Measurements from ENCODE around the gene HLA-DOA.

HLA-DOA gene

DNA sequence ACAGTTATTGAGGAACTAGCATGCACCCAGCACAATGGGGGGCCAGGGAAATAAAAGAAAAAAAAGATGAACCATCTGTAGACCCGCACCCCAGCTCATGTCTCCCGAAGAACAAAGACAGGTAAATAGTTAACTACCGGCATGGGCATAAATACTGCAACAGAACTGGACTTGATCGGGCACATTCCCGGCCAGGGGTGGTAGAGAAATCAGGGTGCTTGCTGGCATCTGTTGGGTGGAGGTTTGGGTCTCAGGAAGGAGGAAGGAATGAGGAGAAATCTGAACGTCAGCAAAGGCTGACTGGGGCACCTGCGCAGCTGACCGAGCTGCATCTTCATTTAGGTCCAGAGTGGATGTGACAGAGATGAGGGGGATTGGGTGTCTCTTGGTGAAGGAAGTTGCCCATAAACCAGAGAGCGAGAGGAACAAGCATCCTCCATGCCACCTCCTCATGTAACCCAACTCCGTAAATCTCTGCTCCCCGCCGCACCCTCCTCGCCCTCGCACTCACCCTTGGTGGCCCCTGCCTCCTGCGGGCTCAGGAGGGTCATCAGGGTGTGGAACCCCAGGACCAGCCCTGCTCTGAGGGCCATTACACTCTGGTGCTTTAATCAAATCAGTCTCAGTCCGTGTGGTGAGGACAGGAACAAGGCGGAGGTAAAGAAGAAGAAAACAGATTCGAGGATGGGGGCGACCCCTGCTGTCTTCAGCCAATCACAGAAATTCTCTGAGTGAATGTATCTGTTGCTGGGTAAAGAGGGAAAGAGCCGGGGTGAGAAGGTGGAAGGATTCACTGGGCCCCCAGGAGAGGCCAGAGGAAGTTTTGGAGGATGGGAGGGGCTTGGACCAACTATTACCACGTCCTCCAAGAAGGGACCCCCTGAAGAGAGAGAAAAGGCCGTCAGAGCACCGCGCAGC is at the start of gene HLA-DOA:
HLA-DOA (minus strand) TSS at position 648 of the 918 bp plus-strand sequence.
- peak; percentile 72 for DNase-seq

- DNase-seq = peak; percentile 17
Measured at GRCh38 chr6:33057222-33058150, 48.1 kb upstream of the HLA-DOA start.

GRCh38 chr6:33053230-33053629 is 43.8 kb upstream of the HLA-DOA start:
- DNase-seq = no peak

DNA sequence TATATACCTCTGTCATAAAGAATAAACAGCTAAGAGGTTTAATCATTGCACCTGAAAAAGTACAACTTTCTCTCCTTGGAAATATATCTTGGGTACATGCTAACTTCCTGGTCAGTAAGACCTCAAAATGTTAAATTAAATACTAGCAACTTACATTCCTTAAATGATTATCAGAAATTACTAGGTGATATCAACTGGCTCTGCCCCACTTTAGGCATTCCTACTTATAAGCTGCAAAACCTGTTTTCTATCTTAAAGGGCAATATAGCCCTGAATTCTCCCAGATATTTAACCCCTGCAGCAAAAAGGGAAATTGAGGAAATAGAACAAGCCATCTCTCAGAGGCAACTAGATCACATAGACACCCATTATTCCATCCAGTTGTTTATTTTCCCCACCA is 43.2 kb upstream of the HLA-DOA start:
- DNase-seq = no peak

GRCh38 chr6:33050014-33050810 is 40.8 kb upstream of the HLA-DOA start:
- no peak for DNase-seq

DNA sequence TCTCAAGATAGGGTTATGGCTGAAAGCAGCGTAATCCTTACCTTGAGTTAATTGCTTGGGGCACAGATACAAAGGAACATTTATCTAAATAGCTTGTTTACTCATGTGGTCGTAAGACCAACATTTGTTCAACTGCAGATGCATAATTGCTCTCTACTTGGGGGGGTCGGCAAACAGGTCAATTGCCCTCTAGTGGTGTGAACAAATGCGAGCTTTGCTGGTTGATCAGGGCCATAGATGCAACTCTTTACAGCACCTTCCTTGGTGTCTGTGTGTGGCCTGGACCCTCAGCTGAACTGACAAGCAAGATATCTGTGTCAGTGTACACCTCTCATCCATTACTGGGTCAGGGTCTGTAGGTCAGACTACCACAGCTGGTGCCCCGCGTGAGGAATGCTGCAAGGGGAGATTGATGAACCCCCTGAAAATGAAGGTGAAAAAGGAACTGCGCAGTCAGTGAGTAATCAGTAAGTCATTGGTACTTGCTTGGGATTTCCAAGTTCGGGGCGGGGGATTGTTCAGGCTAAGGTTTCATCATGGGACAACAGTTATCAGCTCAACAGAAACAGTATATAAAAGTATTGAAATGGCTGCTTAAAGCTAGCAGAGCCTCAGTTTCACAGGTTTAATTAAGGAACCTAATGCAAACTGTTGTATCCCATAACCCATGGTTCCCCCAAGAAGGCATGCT is 40.1 kb upstream of the HLA-DOA start:
- DNase-seq = no peak

GRCh38 chr6:33040157-33040556 is 30.8 kb upstream of the HLA-DOA start:
- DNase-seq = no peak

GRCh38 chr6:33036535-33036934 is 27.1 kb upstream of the HLA-DOA start:
- DNase-seq = no peak

DNA sequence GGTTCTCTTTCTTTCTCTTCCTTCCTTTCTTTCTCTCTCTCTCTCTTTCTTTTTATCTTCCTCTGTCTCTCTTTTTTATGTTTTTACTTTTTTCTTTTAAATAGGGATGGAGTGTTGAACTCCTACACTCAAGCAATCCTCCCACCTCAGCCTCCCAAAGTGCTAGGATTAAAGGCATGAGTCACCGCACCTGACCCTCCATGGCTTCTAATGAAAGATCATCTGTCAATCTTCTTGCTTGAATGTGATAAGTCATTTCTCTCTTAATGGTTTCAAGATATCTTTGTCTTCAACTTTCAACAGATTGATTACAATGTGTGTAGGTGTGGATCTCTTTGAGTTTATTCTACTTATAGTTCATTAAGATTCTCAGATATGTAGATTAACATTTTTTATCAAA is 25.2 kb upstream of the HLA-DOA start:
- DNase-seq = no peak

DNA sequence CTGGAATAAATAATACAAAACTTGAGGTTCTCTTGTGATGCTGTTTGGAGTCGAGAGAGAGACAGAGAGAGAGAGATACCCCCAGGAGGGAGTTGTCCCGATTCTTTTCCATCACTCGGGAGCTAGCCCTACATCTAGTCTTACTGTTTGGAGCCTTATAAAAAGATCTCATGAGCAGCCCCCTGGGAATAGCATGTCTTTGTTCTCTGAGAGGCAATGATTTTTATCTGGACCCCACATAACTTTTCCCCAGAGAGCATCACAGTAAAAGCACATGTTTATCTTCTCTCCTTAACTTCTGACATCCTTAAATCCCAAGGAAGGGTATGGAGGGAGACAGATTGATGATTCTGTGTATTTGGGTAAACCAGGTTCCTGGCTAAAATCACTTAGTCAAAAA is 20.9 kb upstream of the HLA-DOA start:
- no peak for DNase-seq

- peak; percentile 61 for DNase-seq
Measured at GRCh38 chr6:33029328-33030184, 20.2 kb upstream of the HLA-DOA start.

- no peak for DNase-seq
Measured at GRCh38 chr6:33028220-33028849, 18.9 kb upstream of the HLA-DOA start.

- DNase-seq = no peak
Measured at GRCh38 chr6:33024521-33024920, 15.1 kb upstream of the HLA-DOA start.

- DNase-seq = no peak
Measured at GRCh38 chr6:33023536-33023935, 14.1 kb upstream of the HLA-DOA start.

DNA sequence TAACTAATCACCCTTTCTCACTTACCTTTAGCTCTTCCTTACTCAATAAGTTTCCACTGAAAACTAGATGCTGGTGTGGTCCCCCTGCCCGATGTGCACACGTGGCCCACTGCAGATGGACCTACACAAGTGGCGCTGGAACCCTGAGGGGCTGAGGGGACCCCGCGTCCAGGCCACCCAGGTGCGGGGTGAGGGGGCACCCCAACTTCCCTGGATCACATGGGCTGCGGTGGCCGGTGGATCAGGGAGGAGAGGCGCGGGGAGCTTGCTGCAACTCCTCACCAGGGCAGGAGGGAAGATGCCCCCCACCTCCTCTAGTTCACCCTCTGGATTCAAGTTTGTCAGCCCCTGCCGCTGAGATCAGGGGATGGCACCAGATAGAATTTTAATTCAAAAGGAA is 12.5 kb upstream of the HLA-DOA start:
- no peak for DNase-seq

GRCh38 chr6:33019372-33019771 is 10.0 kb upstream of the HLA-DOA start:
- DNase-seq = no peak

DNA sequence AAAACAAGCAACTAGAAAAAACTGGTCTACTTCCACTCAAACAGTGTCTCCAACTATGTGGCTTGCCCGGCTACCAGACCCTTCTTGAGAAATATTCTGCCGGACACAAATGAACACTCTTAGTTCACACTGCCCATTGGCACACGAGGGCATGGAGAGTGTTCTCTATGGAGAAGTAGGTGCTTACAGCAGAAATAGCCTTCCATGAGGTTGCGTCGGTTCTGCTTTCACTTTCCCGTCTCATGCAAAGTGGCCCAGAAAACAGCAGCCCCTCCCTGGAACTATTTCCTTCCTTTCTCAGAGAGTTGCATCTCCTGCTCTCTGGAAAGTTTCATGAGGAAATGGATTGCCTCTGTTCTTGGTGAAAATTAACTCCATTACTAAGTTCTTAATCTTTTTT is 9.5 kb upstream of the HLA-DOA start:
- DNase-seq = peak; percentile 45

GRCh38 chr6:33018418-33018817 is 9.0 kb upstream of the HLA-DOA start:
- DNase-seq = no peak

DNA sequence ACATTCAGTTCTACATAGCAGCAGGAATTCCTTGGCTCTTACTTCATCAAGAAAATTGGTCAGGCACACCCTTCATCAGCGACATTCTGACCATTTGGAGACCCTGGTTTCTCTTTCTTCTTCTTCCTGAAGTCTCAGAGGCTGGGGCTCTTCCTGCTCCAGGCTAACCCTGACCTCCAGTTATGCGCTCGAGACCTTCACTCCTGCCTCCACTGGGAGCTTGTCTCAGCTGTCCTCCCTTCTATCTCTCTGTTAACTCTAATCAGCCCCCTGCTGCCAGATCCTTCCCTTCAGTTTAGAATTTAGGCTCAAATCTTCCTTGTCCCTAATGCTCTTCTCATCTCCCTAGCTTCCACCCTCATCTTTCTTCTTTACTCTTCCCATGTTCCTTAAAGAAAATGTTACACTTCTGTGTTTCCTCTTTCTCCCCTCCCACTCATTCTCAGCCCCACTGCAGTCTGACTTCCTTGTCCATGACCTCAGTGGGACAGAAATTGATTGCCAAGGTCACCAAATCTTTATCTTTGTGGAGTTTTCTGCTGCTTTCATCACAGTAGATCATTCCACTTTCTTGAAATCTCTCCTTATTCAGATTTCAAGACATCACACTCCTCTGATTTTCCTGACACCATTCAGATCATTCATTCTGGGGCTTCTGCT is 8.4 kb upstream of the HLA-DOA start:
- DNase-seq = no peak

- no peak for DNase-seq
Measured at GRCh38 chr6:33017018-33017417, 7.6 kb upstream of the HLA-DOA start.
